AG04450 (cell line): ENCODE measurements around the gene UPF3A. TPM values are rescaled to one million over a fixed set of nuclear protein-coding genes. Genes with fewer than 3 reads are reported as not detected.
"Not testable (repeated sequence)": the region's sequence is repeated elsewhere in the genome, so short reads cannot be mapped to it uniquely, and the experiment has no call there.

Source experiments
- CTCF ChIA-PET: fragments of 300-600, 350-600 bp; formaldehyde crosslinking; extraction: SDS; loops from one replicate; lab custom pipeline; 2022; ENCODE audit warnings: antibody characterized with exemption, inconsistent platforms; lab: Charles Lee
- POLR2A ChIA-PET: fragments of 350-600 bp; formaldehyde crosslinking; extraction: SDS; loops from one replicate; lab custom pipeline; 2021; ENCODE audit warnings: antibody characterized with exemption, inconsistent platforms; lab: Yijun Ruan, JAX
- DNase-seq: peaks from one replicate; pipeline ENCODE4 v3.0.0-alpha.2; 2011; ENCODE audit warnings: low read depth, low spot score
- H3K27ac ChIP-seq: one replicate; pipeline ENCODE4 v1.5.1; 2012; ENCODE audit warnings: low read depth, low read length, control low read depth
- H3K27me3 ChIP-seq: one replicate; pipeline ENCODE4 v1.6.0; 2012; ENCODE audit warnings: low read length; ENCODE audit not compliant: control insufficient read depth, insufficient read depth
- H3K4me3 ChIP-seq: 2 replicates; pipeline ENCODE4 v1.5.1; 2011; ENCODE audit warnings: mild to moderate bottlenecking, low read depth, low read length, control low read depth
- H3K9me3 ChIP-seq: 2 replicates; pipeline ENCODE4 v1.5.1; 2012; ENCODE audit warnings: low read length; ENCODE audit not compliant: control insufficient read depth, insufficient read depth
- CTCF ChIP-seq: IDR thresholded peaks from 2 replicates; pipeline ENCODE4 v1.5.1; 2011; ENCODE audit warnings: low read depth, low read length, control low read depth, inconsistent platforms
- polyA plus RNA-seq: library from polyadenylated mRNA; depleted of rRNA; stranded (reverse); fragments of >200 nt; gene quantifications from 2 replicates; pipeline ENCODE4 v1.2.3, GENCODE V29; 2011

UPF3A gene
- polyA plus RNA-seq, 1 experiment: 60.3 TPM

- no peak overlapping the region for H3K27ac ChIP-seq
- ChIA-PET POLR2A (interaction anchor here (0.6 to 0.7 kb wide), 3 partner anchors 32 to 407 kb away, joined by 3 read pairs; no protein-coding TSS in a partner anchor), CTCF (no interaction called here)
- H3K9me3 ChIP-seq: no peaks in the 10 kb centered on the region
- no peak overlapping the region for H3K4me3 ChIP-seq
- no peak for DNase-seq
- H3K27me3 ChIP-seq: no peaks in the 10 kb centered on the region
- TF ChIP-seq CTCF: no peak
Measured at GRCh38 chr13:114244637-114245036, 36.8 kb upstream of the UPF3A start.

- H3K27me3 ChIP-seq: no peaks in the 10 kb centered on the region
- ChIA-PET POLR2A (no interaction called here), CTCF (no interaction called here)
- H3K27ac ChIP-seq: no peak overlapping the region
- no peak for TF ChIP-seq CTCF
- no peak for DNase-seq
- H3K9me3 ChIP-seq: no peaks in the 10 kb centered on the region
- H3K4me3 ChIP-seq: no peak overlapping the region
Measured at GRCh38 chr13:114248011-114248410, 33.4 kb upstream of the UPF3A start.

GRCh38 chr13:114249077-114249476, 32.3 kb upstream of the UPF3A start:
- no peak for DNase-seq
- Histone ChIP-seq H3K27me3 (no peaks in the 10 kb centered on the region), H3K9me3 (no peaks in the 10 kb centered on the region), H3K27ac (no peak overlapping the region), H3K4me3 (no peak overlapping the region)
- TF ChIP-seq CTCF: no peak
- CTCF ChIA-PET: interaction anchor here (1.6 kb wide), 1 partner anchor 13 kb away, joined by 3 read pairs; no protein-coding TSS in a partner anchor
- POLR2A ChIA-PET: interaction anchor here (0.7 kb wide), 1 partner anchor 401 kb away, joined by 4 read pairs; no protein-coding TSS in a partner anchor

GRCh38 chr13:114251639-114252440, 29.6 kb upstream of the UPF3A start:
- H3K9me3 ChIP-seq, DNase-seq, H3K4me3 ChIP-seq, POLR2A ChIA-PET, CTCF ChIA-PET, H3K27ac ChIP-seq, H3K27me3 ChIP-seq: not testable (repeated sequence)

GRCh38 chr13:114256547-114256946, 24.9 kb upstream of the UPF3A start:
- CTCF ChIA-PET: no interaction called here
- POLR2A ChIA-PET: no interaction called here

More at GRCh38 chr13:114256547-114256946, 24.9 kb upstream of the UPF3A start:
- Histone ChIP-seq H3K27me3 (no peaks in the 10 kb centered on the region), H3K4me3 (no peak overlapping the region), H3K9me3 (no peaks in the 10 kb centered on the region), H3K27ac (no peak overlapping the region)
- DNase-seq: no peak
- TF ChIP-seq CTCF: no peak
